Measurements from ENCODE around the gene FUT8.
"Not testable (repeated sequence)": the region's sequence is repeated elsewhere in the genome, so short reads cannot be mapped to it uniquely, and the experiment has no call there.

FUT8 gene

DNA sequence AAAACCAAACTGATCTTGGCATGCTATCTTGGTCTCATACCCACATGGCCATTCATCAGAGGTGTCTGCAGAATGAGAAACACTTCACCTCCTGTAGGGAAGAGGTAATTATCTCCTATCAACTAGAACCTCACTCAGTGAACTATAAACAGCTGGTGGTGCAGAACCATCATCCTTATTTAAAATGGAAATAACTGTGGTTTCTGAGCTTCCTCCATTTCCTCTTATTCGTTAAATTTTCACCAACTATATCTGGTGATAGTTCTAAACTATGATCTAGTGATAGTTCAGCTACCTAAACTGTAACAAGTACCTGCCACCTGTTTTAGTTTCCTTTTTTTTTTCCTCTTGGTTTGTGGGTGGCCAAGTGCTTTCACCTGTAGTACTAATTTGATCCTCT is 218.5 kb downstream of the FUT8 start:
- in situ Hi-C loops (cut with HindIII; ENCODE audit: low pct_ligation_motif_present, low pct_unique_long_range_greater_than_20kb, low sequenced_read_pairs), result no loop called here
- no peak for DNase-seq

DNA sequence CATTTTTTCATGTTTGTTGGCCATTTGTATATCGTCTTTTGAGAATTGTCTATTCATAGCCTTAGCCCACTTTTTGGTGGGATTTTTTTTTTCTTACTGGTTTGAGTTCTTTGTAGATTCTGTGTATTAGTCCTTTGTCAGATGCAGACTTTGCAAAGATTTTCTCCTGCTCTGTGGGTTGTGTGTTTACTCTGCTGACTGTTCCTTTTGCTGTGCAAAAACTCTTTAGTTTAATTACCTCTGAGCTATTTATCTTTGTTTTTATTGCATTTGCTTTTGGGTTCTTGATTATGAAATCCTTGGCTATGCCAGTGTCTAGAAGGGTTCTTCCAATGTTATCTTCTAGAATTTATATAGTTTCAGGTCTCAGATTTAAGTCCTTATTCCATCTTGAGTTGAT is 220.0 kb downstream of the FUT8 start:
- in situ Hi-C loops (cut with HindIII; ENCODE audit: low pct_ligation_motif_present, low pct_unique_long_range_greater_than_20kb, low sequenced_read_pairs), result no loop called here
- no peak for DNase-seq

DNA sequence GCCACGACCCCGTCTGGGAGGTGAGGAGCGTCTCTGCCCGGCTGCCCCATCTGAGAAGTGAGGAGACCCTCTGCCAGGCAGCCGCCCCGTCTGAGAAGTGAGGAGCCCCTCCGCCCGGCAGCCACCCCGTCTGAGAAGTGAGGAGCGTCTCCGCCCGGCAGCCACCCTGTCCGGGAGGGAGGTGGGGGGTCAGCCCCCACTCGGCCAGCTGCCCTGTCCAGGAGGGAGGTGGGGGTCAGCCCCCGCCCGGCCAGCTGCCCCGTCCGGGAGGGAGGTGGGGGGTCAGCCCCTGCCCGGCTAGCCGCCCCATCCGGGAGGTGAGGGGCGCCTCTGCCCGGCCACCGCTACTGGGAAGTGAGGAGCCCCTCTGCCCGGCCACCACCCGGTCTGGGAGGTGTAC is 221.1 kb downstream of the FUT8 start:
- in situ Hi-C loops (cut with HindIII; ENCODE audit: low pct_ligation_motif_present, low pct_unique_long_range_greater_than_20kb, low sequenced_read_pairs); DNase-seq: not testable (repeated sequence)

- DNase-seq, result no peak
Measured at GRCh38 chr14:65637780-65638179, 225.2 kb downstream of the FUT8 start.

GRCh38 chr14:65639216-65639615 is 226.7 kb downstream of the FUT8 start:
- DNase-seq, result no peak
- in situ Hi-C loops (cut with HindIII; ENCODE audit: low pct_ligation_motif_present, low pct_unique_long_range_greater_than_20kb, low sequenced_read_pairs), result no loop called here

More at GRCh38 chr14:65637780-65638179, 225.2 kb downstream of the FUT8 start:
- in situ Hi-C loops (cut with HindIII; ENCODE audit: low pct_ligation_motif_present, low pct_unique_long_range_greater_than_20kb, low sequenced_read_pairs), result no loop called here

DNA sequence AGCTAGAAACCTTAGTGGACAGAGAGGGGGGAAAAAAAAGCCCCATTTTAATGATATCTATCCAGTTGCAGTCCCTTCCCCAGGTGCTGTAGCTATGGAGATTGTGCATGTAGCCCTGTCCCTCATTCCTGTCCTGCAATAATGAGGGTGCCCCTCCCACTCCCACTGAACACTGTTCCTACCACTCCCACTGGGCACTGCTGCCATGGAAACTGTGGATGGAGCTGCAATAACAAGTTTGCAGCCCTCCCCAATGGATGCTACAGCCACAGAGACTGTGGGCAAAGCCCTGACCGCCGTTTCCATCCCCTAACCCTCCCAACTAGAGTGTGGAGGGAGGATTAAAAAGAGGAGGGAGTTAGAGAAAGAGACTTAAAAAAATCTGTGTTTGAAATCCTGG is 238.3 kb downstream of the FUT8 start:
- no peak for DNase-seq
- in situ Hi-C loops (cut with HindIII; ENCODE audit: low pct_ligation_motif_present, low pct_unique_long_range_greater_than_20kb, low sequenced_read_pairs), result no loop called here

DNA sequence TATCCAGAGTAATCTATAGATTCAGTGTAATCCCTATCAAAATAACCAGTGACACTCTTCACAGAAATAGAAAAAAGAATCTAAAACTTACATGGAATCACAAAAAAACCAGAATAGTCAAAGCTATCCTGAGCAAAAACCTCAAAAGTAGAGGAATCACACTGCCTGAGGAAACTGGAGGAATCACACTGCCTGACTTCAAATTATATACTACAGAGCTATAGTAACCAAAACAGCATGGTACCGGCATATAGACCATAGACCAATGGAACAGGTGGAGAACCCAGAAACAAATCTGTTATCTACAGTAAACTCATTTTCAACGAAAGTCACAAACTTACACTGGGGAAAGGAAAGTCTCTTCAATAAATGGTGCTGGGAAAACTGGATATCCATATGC is 244.0 kb downstream of the FUT8 start:
- in situ Hi-C loops (cut with HindIII; ENCODE audit: low pct_ligation_motif_present, low pct_unique_long_range_greater_than_20kb, low sequenced_read_pairs), result no loop called here

DNA sequence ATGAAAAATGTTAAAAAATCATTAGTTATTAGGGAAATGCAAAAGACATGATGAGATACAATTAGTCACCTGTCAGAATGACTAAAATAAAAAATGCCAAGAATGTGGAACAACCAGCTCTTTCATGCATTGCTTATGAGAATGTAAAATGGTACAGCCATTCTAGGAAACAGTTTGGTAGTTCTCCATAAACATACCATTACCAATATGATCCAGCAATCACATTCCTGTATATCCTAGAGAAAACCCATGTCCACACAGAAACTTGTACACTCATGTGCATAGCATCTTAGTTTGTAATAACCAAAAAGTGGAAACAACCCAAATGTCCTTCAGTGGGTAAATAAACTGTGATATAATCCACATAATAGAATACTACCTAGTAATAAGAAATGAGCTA is 245.7 kb downstream of the FUT8 start:
- no peak for DNase-seq
- in situ Hi-C loops (cut with HindIII; ENCODE audit: low pct_ligation_motif_present, low pct_unique_long_range_greater_than_20kb, low sequenced_read_pairs), result no loop called here

More for the DNA sequence above, 244.0 kb downstream of the FUT8 start:
- DNase-seq, result no peak

GRCh38 chr14:65661865-65662264 is 249.3 kb downstream of the FUT8 start:
- no peak for DNase-seq
- in situ Hi-C loops (cut with HindIII; ENCODE audit: low pct_ligation_motif_present, low pct_unique_long_range_greater_than_20kb, low sequenced_read_pairs), result no loop called here

- DNase-seq, result no peak
- in situ Hi-C loops (cut with HindIII; ENCODE audit: low pct_ligation_motif_present, low pct_unique_long_range_greater_than_20kb, low sequenced_read_pairs), result no loop called here
Measured at GRCh38 chr14:65664436-65664835, 251.9 kb downstream of the FUT8 start.

DNA sequence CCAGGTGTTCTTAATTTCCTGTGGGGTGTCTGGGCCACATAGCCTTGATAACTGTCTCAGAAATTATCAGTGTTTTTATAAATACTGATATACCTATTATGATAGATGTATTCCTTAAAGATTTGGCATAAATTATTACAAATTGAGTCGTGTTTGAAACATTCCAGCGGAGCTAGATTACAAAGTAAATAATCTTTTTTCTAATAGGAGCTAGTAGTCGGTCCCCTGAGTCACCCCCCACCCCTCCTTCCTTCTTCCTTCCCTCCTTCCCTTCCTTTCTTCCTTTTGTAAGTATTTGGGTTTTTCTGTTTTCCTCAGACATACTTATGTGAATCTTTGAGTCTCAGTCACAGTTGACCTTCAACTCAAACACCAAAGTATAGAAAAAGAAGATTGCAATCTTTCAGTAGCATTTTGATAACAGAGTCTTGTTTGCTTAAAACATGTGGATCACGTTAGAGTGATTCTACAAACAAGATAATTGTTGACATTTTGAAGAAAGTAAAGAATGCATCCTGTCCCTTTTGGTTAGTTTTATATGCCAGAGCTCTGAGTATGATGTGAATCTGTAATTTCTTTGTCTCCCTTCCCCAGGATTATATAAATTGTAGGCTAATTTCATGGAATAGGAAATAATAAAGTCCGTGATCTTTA is 264.0 kb downstream of the FUT8 start:
- no peak for DNase-seq
- in situ Hi-C loops (cut with HindIII; ENCODE audit: low pct_ligation_motif_present, low pct_unique_long_range_greater_than_20kb, low sequenced_read_pairs), result no loop called here

- in situ Hi-C loops (cut with HindIII; ENCODE audit: low pct_ligation_motif_present, low pct_unique_long_range_greater_than_20kb, low sequenced_read_pairs), result no loop called here
Measured at GRCh38 chr14:65685572-65685971, 273.0 kb downstream of the FUT8 start.

DNA sequence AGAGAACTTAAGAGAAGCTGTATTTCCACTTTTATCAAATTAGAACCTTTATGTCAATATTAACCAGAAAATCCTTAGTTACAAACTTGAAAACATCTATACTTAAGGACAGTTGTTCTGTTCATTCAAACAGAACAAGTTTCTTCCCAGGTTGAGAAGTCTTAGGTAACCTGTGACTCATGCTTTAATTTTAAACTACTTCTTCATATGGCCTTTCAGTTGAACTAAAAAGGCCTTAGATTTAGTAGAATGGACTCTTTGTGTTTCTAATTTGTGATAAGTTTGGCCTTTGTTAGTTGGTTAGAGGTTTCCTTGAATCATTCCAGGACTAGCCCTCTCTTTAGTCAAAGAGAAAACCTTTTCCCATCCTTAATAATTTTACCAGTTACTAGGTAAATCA is 274.2 kb downstream of the FUT8 start:
- in situ Hi-C loops (cut with HindIII; ENCODE audit: low pct_ligation_motif_present, low pct_unique_long_range_greater_than_20kb, low sequenced_read_pairs), result no loop called here
- DNase-seq, result no peak

More at GRCh38 chr14:65685572-65685971, 273.0 kb downstream of the FUT8 start:
- DNase-seq, result no peak

DNA sequence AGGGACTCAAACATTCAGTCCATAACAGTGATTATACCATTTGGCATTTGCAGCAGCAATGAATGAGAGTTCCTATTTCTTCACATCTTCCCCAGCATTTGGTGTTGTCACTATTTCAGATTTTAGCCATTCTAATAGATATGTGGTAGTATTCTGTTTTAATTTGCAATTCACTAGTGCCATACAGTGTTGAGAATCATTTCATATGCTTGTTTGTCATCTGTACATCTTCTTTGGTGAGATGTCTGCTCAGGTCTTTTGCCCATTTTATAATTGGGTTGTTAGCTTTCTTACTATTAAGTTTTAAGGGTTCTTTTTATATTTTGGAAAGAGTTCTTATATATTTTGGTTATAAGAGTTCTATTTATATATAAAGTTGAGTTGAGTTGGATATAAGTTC is 276.5 kb downstream of the FUT8 start:
- in situ Hi-C loops (cut with HindIII; ENCODE audit: low pct_ligation_motif_present, low pct_unique_long_range_greater_than_20kb, low sequenced_read_pairs), result no loop called here
- no peak for DNase-seq

GRCh38 chr14:65692566-65692965 is 280.0 kb downstream of the FUT8 start:
- in situ Hi-C loops (cut with HindIII; ENCODE audit: low pct_ligation_motif_present, low pct_unique_long_range_greater_than_20kb, low sequenced_read_pairs); DNase-seq: not testable (repeated sequence)

- no peak for DNase-seq
- in situ Hi-C loops (cut with HindIII; ENCODE audit: low pct_ligation_motif_present, low pct_unique_long_range_greater_than_20kb, low sequenced_read_pairs), result no loop called here
Measured at GRCh38 chr14:65696801-65697200, 284.3 kb downstream of the FUT8 start.

- no peak for DNase-seq
Measured at GRCh38 chr14:65703521-65703920, 291.0 kb downstream of the FUT8 start.

GRCh38 chr14:65703996-65704395 is 291.5 kb downstream of the FUT8 start:
- in situ Hi-C loops (cut with HindIII; ENCODE audit: low pct_ligation_motif_present, low pct_unique_long_range_greater_than_20kb, low sequenced_read_pairs), result no loop called here
- DNase-seq, result no peak

More at GRCh38 chr14:65703521-65703920, 291.0 kb downstream of the FUT8 start:
- in situ Hi-C loops (cut with HindIII; ENCODE audit: low pct_ligation_motif_present, low pct_unique_long_range_greater_than_20kb, low sequenced_read_pairs), result no loop called here

DNA sequence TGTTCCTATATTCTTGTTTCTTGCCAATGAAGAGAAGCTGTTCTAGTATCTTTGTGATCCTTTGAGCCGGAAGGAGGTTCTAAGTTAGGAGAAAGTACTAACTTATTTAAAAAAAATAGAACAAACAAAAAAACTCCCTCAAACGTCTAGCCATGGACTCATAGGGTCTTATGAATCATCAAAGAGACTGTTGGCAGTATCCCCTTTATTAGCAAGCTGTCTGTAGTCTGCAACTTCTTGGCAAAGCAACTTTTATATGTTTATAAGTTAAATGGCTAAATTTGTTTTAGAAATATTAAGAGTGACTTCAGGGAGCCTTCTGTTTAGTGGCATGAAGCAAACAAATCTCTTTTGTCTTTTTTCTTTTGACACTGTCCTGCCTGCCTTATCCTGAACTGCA is 291.9 kb downstream of the FUT8 start:
- in situ Hi-C loops (cut with HindIII; ENCODE audit: low pct_ligation_motif_present, low pct_unique_long_range_greater_than_20kb, low sequenced_read_pairs), result no loop called here

DNA sequence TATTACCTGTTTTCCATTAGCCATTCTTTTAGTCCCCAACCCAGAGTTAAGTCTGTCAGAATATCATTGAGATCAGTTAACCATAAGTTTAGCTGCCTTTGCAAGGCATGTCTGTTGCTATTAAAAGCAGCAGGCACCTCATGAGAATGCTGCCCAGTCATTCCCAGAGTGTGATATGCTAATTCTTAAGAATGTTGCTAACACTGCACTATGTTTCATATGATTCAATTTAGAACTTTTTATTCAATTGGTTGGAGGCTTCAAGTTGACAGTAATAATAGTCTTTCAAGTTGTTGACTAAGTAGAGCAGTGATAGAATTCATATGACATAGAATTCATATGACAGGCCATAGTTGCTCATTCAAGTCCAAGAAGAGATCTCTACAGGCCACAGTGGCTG is 292.3 kb downstream of the FUT8 start:
- in situ Hi-C loops (cut with HindIII; ENCODE audit: low pct_ligation_motif_present, low pct_unique_long_range_greater_than_20kb, low sequenced_read_pairs), result no loop called here
- DNase-seq, result no peak

More for the DNA sequence above, 291.9 kb downstream of the FUT8 start:
- no peak for DNase-seq

DNA sequence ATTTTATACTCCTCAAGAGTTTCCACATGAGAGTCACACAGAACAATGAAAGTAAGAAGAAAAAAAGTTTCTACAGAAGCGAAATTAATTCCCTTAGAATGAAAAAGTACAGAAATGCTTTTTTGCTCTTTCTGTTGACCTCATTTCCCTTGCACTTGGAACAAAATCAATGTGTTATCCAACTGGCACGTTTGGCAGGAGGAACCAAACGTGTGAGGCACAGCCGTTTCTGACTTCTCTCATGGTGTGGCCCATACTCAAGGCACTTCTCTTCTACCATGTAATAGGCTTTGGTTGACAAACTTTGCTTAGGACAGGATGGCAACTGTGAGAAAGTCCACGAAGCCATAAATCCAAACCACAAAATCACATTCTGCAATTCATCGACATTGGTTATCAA is 297.0 kb downstream of the FUT8 start:
- DNase-seq, result no peak
- in situ Hi-C loops (cut with HindIII; ENCODE audit: low pct_ligation_motif_present, low pct_unique_long_range_greater_than_20kb, low sequenced_read_pairs), result no loop called here

All from ACHN (cell line).